Spleen (tissue), 11 donors: ENCODE data around the gene CEP152. TPM values are rescaled to one million over a fixed set of nuclear protein-coding genes. Genes with fewer than 3 reads are reported as not detected.

Experiments
- DNase-seq: peaks from one replicate; pipeline ENCODE4 v3.0.0-alpha.2; 2020
- H3K27ac ChIP-seq, 8 donors: fragments of 200-600 bp; sonication (generic) in 7 of 8; 1 replicate in 4 of 8; 2 replicates in 4 of 8; pipeline versions ENCODE4 v1.5.0 to v1.8.0; 2016 to 2021; ENCODE audit warnings: inconsistent platforms in 4 of 8, mild to moderate bottlenecking in 4 of 8, moderate library complexity in 1 of 8
- H3K27me3 ChIP-seq, 7 donors: fragments of 200-600 bp; sonication (generic) in 6 of 7; replicated peaks in 1 of 7; 1 replicate in 4 of 7; 2 replicates in 3 of 7; pipeline versions ENCODE4 v1.5.0 to v1.8.0; 2016 to 2021; ENCODE audit warnings: inconsistent platforms in 3 of 7, mild to moderate bottlenecking in 1 of 7
- H3K36me3 ChIP-seq, 6 donors: fragments of 200-600 bp; sonication (generic) in 5 of 6; 1 replicate in 4 of 6; 2 replicates in 2 of 6; pipeline versions ENCODE4 v1.5.0 to v1.8.0; 2016 to 2021; ENCODE audit warnings: inconsistent platforms in 2 of 6
- H3K4me1 ChIP-seq, 6 donors: fragments of 200-600 bp; sonication (generic) in 5 of 6; 1 replicate in 3 of 6; 2 replicates in 3 of 6; pipeline versions ENCODE4 v1.5.0 to v1.8.0; 2016 to 2021; ENCODE audit warnings: inconsistent platforms in 3 of 6
- H3K4me3 ChIP-seq, 8 donors: fragments of 200-600 bp; sonication (generic) in 7 of 8; 1 replicate in 4 of 8; 2 replicates in 4 of 8; pipeline versions ENCODE4 v1.5.0 to v1.8.0; 2016 to 2021; ENCODE audit warnings: inconsistent platforms in 4 of 8, mild to moderate bottlenecking in 4 of 8, moderate library complexity in 2 of 8
- H3K9me3 ChIP-seq, 8 donors: fragments of 200-600 bp; sonication (generic) in 7 of 8; 1 replicate in 4 of 8; 2 replicates in 4 of 8; pipeline versions ENCODE4 v1.5.0 to v1.8.0; 2016 to 2021; ENCODE audit warnings: inconsistent platforms in 4 of 8
- POLR2A ChIP-seq, 3 donors: fragments of 450-650 bp; IDR thresholded peaks; one replicate each; pipeline ENCODE4 v1.5.1; 2017; ENCODE audit warnings: antibody characterized with exemption in 3 of 3, mild to moderate bottlenecking in 1 of 3
- POLR2AphosphoS5 ChIP-seq, 3 donors: sonication (generic); formaldehyde crosslinking; IDR thresholded peaks; one replicate each; pipeline ENCODE4 v1.5.1; 2017; ENCODE audit warnings: antibody characterized with exemption in 3 of 3
- WGBS, 5 donors: extraction: QIAGEN DNeasy Blood & Tissue Kit in 3 of 5; methylation state at CpG; one replicate each; pipeline versions ENCODE4 v1.1.5 to v1.1.7; 2013 to 2018; 5-methylcytosine and 5-hydroxymethylcytosine counted together
- intact Hi-C: fragments of 100-400 bp; cut with DNase I; formaldehyde crosslinking; loops from one replicate; pipeline ENCODE4 v1.15.0; 2023; ENCODE audit warnings: low total_unique reads
- polyA plus RNA-seq, 3 donors: library from polyadenylated mRNA; stranded (reverse); fragments of 200-250 nt; gene quantifications; one replicate each; pipeline ENCODE4 v1.2.1, GENCODE V29; 2013
- total RNA-seq, 7 donors: library from RNA; depleted of rRNA in 3 of 7; stranded (reverse); fragments of >200 nt in 3 of 7; fragmentation: NEBNext Ultra II Directional in 4 of 7; extraction: Animal tissue kit (Norgen Biotek cat#: 25700) in 4 of 7; gene quantifications; one replicate each; pipeline versions ENCODE4 v1.1.0 to v1.2.1, GENCODE V29; 2016 to 2021
- TF ChIP-seq, protein P1 (sequence below), 11 experiments: fragments of 200-600 bp in 7 of 11; fragments of 450-650 bp in 4 of 11; sonication (generic) in 4 of 11; IDR thresholded peaks in 8 of 11; conservative IDR thresholded peaks in 3 of 11; 1 replicate in 7 of 11; 2 replicates in 4 of 11; pipeline versions ENCODE4 v1.4.0 to v1.8.0; 2016 to 2021; ENCODE audit warnings: antibody characterized with exemption in 11 of 11, inconsistent platforms in 4 of 11, mild to moderate bottlenecking in 1 of 11
- donor health status: healthy with polysubstance abuse.
- donor health status: DM: no; HTN: no; CAD: no; lungs with moderate emphysema.
- donor health status: DM: no; HTN: no; CAD: no.
- donor health status: Bipolar disorder and iron deficiency.
- donor health status: healthy.
- donor health status: DM: no; HTN: no; CAD: no.
- donor health status: DM: yes; HTN: yes; CAD: no.

The CEP152 gene
- total and polyA plus RNA-seq, 10 donors, result 1.2 to 15.1 (median 7.5) TPM

DNA sequence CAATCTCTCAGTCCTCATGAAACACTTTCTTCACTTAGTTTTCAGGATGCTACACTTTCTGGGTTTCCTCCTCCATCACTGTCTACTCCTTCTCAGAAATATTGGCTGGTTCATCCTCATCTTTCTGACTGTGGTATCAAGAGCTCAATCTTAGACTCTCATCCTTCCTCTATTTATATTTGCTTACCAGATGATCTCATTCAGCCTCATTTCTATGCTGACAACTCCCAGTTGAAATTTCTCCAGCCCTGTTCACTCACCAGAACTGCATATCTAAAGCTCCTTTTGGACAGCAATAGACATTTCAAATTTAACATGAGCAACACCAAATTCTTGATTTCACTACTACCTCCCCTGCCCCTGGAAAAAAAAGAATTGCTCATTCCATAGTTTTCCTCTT, 117.4 kb downstream of the CEP152 start:
- no peak for DNase-seq
- no peaks in the 10 kb centered on the region for H3K4me1 ChIP-seq
- intact Hi-C loops, result no loop called here
- H3K9me3 ChIP-seq, result no peaks in the 10 kb centered on the region
- H3K36me3 ChIP-seq, result no peaks in the 10 kb centered on the region
- no peak overlapping the region for H3K4me3 ChIP-seq
- TF ChIP-seq POLR2A (IDR thresholded peaks at IDR 0.05) (no peak), POLR2AphosphoS5 (IDR thresholded peaks at IDR 0.05) (no peak)
- TF ChIP-seq, protein P1, sequence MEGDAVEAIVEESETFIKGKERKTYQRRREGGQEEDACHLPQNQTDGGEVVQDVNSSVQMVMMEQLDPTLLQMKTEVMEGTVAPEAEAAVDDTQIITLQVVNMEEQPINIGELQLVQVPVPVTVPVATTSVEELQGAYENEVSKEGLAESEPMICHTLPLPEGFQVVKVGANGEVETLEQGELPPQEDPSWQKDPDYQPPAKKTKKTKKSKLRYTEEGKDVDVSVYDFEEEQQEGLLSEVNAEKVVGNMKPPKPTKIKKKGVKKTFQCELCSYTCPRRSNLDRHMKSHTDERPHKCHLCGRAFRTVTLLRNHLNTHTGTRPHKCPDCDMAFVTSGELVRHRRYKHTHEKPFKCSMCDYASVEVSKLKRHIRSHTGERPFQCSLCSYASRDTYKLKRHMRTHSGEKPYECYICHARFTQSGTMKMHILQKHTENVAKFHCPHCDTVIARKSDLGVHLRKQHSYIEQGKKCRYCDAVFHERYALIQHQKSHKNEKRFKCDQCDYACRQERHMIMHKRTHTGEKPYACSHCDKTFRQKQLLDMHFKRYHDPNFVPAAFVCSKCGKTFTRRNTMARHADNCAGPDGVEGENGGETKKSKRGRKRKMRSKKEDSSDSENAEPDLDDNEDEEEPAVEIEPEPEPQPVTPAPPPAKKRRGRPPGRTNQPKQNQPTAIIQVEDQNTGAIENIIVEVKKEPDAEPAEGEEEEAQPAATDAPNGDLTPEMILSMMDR (IDR thresholded peaks at IDR 0.05 in 8 of 11, conservative IDR thresholded peaks at IDR 0.05 in 3 of 11), result no peak
- no peaks in the 10 kb centered on the region for H3K27me3 ChIP-seq
- H3K27ac ChIP-seq, result no peak overlapping the region

DNA sequence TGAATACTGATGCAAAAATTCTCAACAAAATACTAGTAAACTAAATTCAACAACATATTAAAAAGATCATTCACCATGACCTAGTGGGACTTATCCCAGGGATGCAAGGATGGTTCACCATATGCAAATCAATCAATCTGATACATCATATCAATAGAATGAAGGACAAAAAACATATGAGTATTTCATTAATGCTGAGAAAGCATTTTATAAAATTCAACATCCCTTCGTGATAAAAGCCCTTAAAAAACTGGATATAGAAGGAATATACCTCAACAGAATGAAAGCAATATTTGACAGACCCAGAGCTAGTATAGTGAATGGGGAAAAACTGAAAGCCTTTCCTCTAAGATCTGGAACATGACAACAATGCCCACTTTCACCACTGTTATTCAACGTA, 122.4 kb downstream of the CEP152 start:
- Histone ChIP-seq H3K4me1 (no peaks in the 10 kb centered on the region), H3K36me3 (no peaks in the 10 kb centered on the region), H3K27ac (no peak overlapping the region), H3K4me3 (no peak overlapping the region), H3K27me3 (no peaks in the 10 kb centered on the region), H3K9me3 (peaks cover 0 to 17% (median 9%) of the 10 kb centered on the region in 8 donors)
- DNase-seq, result no peak
- intact Hi-C loops, result no loop called here
- 45 to 47% (median 47%) methylated on average over 2 of the region's 2 CpGs for WGBS, 5 donors
- TF ChIP-seq POLR2A (IDR thresholded peaks at IDR 0.05) (no peak), POLR2AphosphoS5 (IDR thresholded peaks at IDR 0.05) (no peak)
- TF ChIP-seq, protein P1 (IDR thresholded peaks at IDR 0.05 in 8 of 11, conservative IDR thresholded peaks at IDR 0.05 in 3 of 11), result no peak

Other genes starting within 250 kb of the CEP152 start
- gene FBN1, start 165.4 kb downstream of the CEP152 start, total RNA-seq, result 100 to 1,000 TPM in 2 of 7 donors, 10 to 100 TPM in 5; 27.2 to 139 (median 58.1) TPM
- 1 to 10 TPM; 3.2 to 6.7 (median 5.0) TPM for gene FBN1, start 165.4 kb downstream of the CEP152 start, polyA plus RNA-seq
- 100 to 1,000 TPM in 4 of 7 donors, 10 to 100 TPM in 3; 68.4 to 171 (median 107) TPM for gene EID1, start 67.1 kb upstream of the CEP152 start, total RNA-seq
- gene EID1, start 67.1 kb upstream of the CEP152 start, polyA plus RNA-seq, result 100 to 1,000 TPM; 107 to 132 (median 123) TPM
- under 1 TPM in 2 of 7 donors, not detected in 5; 0.26 to 0.27 TPM for gene SHC4, start 152.8 kb upstream of the CEP152 start, total RNA-seq
- under 1 TPM; 0.20 to 0.42 (median 0.27) TPM for gene SHC4, start 152.8 kb upstream of the CEP152 start, polyA plus RNA-seq
- gene SECISBP2L, start 235.4 kb upstream of the CEP152 start, total RNA-seq, result 10 to 100 TPM; 36.7 to 58.7 (median 51.2) TPM
- 1 to 10 TPM; 5.6 to 8.7 (median 5.9) TPM for gene SECISBP2L, start 235.4 kb upstream of the CEP152 start, polyA plus RNA-seq